Activated CD4-positive, alpha-beta T cell treated with anti-CD3 and anti-CD28 coated beads, Interleukin-2, amount 50 U/mL, for 16 hours (primary cell): Measurements from ENCODE around the gene FSTL4.

Source experiments
- DNase-seq: peaks from one replicate; pipeline ENCODE4 v3.0.0-alpha.2; 2020

Gene FSTL4

DNA sequence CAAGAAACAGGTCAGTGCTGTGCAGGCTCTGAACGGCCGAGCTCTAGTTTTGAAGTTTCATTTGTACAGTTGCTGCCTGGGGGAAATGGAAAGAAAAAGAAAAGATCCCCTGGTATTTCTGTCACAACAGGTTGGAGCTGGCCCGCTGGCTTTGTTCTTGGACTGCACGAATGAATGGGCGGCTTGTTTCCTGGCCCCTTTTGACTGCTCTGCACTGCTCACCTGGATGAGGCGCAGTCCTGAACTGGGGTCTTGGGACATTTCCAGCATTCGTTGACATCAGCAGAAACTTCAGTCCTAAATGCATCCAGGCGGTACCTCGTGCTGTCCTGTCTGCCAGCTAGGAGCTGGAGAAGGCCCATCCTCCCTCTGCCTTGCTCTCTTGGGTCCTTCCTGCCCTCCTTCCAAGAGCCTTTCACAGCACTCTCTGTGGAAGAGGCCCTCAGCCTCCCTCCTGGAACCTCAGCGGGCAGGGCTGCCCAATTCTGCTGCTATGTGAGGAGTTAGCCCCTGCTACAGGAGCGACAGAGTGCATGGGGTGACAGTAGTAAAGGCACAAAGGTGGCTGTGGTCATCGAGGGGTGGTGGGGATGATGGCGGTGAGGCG, 189.2 kb downstream of the FSTL4 start:
- no peak for DNase-seq

DNA sequence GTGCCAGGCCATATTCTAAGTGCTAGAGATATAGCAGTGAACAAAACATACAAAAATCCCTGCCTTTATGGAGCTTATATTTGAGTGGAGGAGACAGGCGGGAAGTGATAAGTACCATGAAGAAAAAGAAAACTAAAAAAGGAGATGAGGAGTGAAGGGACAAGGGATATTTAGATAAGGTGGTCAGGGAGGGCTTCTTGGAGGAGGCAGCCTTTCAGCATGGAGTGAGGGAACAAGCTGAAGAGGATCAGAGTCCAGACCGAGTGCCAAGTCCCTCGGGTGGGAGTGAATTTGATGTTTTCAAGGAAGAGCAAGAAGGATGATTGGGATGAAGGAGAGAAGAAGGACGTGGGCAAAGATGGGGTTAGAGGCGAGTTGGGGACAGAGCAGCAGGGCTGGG, 190.5 kb downstream of the FSTL4 start:
- DNase-seq: no peak

DNA sequence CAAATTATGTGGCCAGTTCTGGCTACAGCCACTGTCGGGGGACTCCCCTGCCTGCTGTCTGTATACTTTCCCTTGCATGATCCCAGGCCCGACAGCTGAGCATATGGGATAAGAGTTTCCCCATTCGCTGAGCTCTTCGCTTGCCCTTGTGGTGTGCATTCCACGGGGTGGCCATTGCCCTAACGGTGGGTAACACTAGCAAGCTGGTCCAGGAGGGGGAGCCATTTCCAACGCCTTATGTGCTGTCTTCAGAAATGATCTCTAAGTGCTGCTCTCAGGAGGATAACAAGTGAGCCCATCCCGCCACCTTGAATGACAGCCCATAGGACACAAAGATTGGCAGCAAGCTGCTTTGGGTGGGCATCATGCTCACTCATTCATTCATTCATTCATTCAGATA, 190.9 kb downstream of the FSTL4 start:
- DNase-seq: no peak

DNA sequence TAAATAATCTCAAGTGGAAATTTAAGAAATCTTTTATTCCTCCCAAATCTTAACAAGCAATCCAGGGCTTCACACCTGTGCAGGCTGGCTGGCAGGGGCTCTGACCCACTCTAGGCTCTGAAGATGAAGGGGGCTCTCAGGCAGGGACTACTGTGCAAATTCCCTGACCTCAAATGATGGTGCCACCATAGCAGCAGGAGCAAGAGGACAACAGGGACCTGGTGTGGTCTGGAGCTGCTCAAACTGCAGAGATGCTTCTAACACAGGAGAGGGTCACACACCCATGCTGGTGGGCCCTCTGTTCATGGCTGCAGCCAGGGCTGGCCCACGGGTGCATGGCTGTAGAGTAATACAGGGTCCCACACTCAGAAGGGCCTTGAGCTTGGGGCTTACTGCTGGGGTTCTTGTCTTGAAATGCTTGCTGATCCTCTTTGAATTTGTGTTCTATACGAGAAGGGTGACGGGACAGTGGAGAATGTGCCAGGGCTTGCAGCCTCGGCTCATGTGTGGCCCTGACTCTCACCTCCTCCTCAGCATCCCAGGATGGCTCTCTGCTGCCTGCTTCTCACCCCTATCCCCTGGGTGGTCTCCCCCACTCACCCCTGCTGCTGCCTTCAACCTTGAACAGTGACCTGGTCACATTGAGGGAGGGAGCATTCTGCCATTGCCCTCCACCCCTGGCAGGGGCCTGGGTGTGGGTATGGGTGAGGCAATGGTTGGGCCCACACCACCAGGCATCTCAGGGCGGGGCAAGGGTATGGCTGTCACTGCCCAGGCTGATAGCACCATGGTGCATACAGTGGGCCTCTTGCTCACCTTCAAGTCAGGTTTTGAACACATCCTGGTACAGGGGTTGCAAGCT, 191.7 kb downstream of the FSTL4 start:
- no peak for DNase-seq

DNA sequence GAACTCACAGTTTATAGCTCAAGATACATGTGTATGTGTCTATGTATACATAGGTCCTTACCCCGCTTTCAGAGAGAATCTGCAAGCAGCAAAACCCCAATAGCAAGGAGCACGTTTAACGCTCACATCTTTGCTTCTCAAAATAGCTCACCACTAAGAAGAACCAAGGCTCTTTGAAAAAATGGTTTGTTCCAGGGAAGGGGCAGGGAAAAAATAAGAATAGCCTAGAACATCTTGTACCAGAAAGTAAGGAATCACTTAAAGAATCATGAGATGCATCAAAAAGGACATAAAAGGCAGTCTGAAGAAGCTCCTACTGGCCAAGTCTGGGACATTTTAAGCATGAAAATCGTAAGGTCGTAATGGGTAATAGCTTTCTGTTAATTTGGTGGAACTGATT, 196.4 kb downstream of the FSTL4 start:
- no peak for DNase-seq

DNA sequence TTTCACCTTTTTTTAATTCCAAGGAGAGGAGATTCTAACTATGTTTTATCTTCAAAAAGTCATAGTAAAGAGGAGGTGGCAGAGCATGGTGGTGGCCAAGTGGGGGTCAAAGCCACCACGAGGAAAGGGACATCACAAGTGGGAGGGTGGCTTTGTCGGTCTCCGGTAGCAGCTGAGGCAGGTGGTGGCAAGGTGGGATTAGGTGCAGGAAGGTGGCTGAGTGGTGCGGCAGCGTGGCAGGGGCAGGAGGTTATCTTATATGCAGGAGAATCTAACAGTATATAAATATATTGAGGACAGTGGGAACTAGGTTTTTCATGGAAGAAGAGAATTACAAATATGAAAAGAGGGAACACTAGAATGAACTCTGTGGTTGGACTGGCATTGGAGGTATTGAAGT, 196.8 kb downstream of the FSTL4 start:
- no peak for DNase-seq

DNA sequence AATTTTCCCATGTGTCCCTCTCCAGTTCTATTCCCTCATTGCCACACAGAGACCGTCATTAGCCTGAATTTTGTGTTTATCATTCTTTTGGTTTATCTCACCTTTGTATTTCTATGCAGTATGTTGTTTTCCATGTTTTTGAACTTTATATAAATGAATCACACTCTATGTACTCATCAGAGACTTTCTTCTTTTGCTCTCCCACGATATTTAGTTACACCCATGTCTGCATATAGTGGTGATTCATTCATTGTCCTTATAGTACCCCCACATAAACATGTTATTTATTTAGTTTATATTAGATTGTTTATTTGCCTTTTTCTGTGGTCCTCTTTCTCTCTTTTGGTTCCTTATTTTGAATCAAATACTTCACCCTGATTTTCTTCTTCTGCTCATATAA, 199.7 kb downstream of the FSTL4 start:
- no peak for DNase-seq

DNA sequence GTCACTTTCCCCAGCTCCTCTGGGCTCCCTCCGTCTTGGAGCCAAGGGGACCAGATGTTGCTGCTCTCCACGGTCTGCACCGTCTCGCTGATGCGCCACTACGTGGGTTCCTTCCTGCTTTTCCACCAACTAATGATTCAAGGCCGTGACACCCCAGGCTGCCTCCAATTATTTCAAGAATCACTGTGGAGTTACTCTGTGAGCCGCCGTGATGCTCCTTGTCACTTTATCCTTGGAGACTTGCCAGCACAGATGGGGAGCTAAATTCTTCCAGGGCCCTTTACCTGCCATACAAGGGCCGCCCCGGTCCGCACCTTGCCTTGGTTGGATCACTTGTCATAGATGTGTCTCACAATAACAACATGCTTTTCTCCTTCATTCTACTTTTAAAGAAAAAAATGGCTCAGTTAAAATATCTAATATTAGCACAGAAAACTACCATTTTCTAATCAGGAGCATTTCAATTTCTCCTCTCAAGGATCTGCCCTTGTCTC, 202.0 kb downstream of the FSTL4 start:
- no peak for DNase-seq

DNA sequence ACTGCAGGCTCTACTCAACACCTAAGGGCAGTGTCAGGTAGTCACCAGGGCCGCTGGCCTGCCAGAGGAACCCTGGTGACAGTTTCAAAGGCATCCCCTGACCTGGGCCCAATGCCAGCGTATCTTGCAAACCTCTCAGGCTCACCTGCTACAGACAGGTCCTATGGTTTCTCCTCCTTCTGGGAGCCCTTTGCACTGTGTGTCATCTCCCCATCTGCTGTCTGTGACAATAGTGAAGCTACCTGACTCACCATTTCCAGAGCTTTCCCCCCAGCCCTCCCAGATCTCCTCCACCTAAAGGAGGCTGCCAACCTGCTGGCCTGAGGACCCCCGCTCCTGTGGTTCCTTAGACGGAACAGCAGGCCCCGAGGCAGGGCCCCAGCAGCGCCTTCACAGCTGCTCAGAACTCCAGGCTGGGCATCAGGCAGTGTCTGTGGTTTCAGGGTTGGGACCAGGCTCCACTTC, 203.1 kb downstream of the FSTL4 start:
- DNase-seq: no peak

DNA sequence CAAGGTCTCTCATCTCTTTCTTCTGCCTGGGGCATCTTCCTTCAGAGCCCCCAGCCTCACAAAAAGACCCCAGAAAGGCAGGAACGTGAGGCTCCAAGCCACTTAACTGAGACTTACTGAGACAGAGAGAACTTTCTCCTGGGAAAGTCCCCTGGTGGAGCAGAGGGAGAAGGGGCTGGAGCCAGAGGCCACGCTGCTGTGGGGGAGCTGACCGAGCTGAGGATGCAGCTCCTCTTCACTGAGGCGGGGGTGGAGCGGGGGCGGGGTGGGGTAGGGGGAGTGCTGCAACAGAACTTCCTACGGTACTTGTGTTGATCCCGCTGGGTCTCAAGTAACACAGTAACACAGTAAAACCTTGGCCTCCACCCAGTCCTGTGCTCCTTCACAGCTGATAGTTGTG, 204.0 kb downstream of the FSTL4 start:
- no peak for DNase-seq

DNA sequence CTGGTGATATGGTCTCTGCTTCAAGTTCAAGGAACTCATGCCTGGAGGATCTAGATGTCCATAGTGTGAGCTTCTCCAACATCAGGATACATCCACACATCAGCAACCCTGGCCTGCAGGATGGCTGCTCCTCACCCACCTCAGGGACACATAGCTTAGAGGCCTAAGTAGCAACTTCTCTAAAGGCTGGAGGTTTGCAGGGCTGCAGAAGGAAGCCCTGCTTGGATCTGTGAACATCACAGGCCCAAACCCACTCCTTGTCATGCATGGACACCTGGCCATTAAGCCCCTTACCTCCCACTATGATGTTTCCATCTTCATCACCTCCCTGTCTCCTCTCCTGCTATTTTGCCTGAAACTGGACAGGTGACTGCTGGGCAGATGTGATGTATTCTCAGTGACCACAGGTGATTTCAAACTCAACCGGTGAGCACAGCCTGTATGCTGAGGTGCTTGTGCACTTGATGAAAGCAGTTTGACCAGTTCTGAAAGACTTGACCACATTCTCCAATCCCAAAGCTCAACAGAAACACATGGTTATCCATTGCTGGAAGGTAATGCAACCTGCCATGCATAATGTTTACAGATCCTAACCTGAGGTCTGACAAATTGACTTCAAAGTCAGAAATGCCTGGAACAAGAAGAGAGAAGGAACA, 205.2 kb downstream of the FSTL4 start:
- DNase-seq: no peak

DNA sequence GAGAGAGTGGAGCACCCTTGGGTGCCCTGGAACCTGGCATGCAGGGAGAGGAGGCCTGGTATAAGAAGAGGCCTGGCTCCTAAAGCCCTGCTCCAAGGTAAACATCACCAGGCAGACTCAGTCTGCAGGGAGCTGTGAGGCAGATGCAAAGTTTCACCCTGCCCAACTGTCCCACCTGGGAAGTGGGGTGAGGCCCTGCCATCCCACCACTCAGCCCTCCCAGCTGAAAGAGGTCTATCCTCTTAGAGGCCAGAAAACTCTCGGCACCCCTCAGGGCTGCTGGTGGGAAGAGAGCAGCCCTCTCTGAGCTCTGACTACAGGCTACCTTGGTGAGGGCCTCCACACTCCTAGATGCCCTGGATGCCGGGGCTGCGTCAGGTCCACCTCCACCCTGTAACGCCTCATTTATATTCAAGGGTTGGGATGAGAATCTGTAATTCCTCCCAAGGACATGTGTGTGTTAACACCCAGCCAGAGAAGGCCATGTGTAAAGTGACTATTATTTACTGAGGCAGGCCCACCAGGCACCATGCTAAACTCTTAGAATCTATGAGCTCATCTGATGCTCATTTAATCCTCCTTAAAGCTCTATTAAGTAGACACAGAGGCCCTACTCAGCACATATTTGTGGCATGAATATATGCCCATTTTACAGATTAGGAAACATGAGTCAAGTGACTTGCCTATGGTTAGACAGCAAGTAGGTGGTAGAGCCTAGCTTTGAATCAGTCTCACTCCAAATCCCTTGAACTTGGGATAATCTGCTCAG, 205.9 kb downstream of the FSTL4 start:
- DNase-seq: no peak

DNA sequence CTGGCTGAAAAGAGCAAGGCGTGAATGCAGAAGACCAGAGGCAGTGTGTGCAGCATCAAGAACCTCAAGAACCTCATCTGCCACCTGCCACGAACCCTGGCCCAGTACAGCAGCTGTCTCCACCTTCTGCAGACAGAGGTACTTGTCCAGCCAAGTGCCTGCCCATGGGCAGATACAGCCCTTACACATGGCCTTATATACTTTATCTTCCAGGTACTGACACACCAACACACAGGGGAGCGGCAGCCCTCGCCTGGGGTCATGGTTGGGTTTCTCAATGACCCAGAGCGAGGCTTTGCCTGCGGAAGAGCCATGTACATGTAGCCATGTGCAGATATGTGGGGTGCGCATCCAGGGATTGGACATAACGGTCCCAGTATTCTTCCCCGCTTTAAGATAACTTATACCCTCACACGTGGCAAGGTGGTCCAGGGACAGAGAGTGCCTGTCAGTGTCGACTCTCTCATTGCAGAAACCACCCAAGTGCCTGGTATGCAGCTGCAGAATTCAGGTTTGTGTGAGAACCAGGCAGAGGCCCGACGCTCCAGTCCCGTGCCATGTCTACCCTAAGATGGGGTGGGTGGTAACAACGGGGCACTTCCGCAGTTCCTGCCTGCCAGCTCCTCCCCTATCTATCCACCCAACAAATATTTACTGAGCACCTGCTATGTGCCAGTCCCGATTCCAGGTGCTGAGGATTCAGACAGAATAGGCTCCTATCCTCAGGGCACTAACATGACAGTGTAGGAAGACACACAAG, 206.9 kb downstream of the FSTL4 start:
- no peak for DNase-seq

DNA sequence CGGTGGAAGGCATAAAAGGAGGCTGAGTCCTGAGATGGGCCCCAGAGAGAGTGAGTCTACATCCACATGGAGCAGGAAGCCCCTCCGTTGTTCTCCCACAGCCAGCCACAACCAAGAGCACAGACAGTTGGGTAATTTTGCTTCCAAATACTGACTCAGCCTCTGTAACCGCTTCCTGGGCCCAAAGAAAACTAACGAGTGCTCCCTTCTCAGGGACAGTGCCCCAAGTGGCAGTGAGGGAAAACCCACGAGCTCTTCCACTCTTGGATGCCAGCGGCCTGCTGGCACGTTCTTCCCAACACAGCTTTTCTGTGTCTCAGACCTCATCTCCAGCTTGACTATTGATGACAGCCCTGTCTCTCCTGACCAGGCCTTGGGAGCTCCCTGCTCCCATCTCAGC, 207.6 kb downstream of the FSTL4 start:
- DNase-seq: no peak

DNA sequence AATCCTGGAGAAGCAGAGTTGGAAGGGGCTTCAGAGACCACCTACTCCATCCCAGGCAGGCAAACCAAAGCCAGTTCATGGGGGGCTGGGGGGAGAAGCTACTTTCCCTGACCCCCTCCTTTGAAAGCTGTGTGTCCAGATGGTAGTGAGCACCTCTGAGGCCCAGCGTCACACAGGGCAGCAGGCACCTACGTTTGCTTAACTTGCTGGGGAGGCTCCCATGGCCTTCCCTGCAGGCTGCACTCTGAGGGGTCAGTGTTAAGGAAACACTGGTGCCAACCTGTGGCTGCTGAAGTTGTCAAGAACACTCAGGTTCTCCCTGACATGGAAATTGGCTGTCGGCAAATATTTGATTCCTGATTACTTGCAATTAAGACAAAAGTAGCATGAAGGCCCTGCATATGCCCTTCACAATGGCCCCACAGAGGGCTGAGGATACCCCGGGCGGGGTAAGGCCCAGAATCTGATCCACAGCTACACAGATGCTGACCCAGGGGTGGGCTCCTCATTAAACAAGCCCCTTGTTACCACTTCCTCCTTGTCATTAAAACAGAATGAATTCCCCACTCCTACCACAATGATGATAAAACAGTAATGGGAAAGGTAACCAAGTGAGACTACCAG, 208.5 kb downstream of the FSTL4 start:
- no peak for DNase-seq

DNA sequence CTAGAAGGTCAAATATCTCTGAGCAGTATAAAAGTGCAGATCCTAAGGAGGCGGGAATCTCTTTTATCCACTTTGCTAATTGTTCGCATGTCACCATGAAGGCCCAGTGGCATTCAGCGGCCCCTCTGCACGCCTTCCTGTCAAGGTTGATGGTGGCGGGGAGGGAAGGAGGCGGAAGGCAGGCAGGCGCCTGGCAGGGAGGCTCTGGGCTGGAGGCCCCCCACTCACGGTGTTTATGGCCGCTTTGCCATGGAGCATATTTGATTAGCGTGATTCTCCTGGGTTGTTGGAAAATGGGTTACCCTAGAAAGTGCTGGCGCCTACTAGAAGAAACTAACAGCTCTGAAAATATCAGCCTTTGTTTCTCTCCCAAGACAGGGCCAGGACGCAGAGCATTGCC, 209.6 kb downstream of the FSTL4 start:
- DNase-seq: no peak

DNA sequence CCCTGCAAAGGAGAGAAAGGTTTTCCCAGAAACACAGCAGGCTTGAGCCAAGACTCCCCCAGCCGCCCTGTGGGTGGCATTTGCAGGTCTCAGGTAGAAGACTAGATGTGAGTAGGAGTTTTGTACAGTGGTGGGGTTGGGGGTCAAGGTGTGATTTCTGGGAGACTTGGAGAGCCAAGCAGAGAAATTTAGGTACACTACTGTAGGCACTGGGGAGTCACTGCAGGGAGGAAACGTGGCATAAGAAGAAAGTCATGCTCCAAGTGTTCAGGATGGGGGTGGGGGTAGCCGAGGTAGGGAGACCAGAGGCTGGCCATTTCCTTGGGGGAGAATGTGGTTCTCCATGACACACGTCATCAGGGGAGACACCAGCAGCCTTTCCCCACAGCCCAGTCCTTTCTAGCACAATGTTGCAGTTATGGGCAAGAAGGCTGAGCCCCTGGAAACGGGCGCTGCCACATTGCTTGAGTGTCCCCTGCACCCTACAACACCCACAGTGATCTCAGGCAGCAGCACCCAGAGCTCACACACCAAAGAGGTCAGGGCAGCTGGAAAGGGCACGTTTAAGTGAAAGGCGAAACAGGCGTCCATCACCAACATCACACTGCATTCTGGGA, 210.5 kb downstream of the FSTL4 start:
- no peak for DNase-seq

DNA sequence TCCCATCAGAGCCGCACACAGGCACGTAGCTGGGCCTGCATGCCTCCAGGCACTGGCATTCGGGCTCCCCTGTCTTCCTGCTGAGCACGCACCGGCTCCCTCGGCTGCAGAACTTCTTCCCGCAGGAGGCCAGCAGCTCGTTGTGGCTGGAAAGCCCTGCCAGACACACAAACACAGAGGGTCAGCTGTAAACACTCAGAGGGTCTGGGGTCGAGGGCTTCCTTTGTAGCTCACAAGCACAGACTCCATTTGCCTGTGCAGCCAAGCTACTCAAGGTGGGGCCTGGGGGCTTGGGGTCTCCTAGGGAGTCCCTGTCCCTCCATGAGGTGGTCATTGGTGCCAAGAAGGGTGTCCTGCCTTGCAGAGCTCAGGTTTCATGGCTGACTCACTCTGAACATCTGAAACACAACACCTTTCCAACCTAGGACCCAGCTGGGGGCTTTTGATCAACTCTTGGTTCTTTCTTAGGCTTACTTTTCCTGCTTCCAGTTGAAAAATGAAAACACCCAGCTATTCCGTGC, 211.4 kb downstream of the FSTL4 start:
- no peak for DNase-seq

DNA sequence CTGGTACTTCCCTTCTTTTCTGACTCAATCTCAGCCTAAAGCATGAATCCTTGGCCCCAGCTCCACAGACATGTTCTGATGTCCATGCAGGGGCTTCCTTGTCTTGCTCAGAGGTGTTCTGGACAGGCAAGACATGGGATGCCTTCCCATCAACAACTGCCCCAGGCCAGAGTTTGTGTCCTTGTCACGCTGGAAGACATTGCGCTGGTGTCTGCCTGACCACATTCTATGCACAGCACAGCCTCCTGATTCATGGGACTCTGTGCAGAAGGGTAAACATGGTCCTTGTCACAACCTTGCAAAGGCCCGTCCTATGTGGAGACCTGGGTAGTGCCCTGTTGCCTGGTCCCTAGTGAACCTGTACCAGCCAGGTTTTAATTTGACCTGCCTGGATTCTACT, 212.2 kb downstream of the FSTL4 start:
- DNase-seq: no peak

DNA sequence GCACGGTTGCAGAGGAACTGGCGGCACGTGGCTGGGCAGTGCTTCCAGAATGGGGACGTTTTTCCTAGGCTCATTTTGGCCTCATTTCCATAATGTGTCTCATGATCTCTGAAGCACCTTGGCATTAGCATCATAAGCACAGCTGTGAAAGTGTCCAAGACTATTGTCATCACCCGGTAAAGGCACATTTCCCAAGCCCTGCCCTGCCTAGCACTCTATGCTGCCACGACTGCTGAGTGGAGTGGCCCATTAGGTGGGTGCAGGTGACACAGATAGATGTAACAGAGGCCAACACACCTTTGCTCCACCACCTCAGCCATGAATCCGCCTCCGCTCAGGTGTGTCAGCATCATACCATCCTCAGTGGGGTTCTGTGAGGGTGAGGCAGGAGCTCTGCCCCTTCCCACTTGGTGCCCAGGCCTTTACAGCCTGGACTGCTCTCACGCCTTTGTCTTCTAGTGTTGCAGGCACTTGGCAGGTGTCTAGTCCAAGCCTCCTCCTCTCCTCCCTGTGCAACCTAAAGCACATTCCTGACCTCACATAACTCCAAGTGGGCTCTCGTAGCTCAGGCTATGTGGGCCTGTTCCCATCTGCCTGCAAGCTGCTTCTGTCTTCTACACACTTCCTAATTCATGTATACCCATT, 213.0 kb downstream of the FSTL4 start:
- DNase-seq: no peak
